K562 (cell line): ENCODE measurements around the gene GSTM1.

ENCODE experiments used
- JUND ChIP-seq, 2 experiments: IDR thresholded peaks; 2 replicates in 1 of 2; 3 replicates in 1 of 2; pipeline ENCODE4 v1.6.1; 2011; ENCODE audit warnings: borderline replicate concordance in 2 of 2, low read depth in 2 of 2, low read length in 2 of 2, improper control_type of control experiment in 1 of 2, missing biosample characterization in 1 of 2, missing genetic modification characterization in 1 of 2, missing genetic modification reagents in 1 of 2
- KLF1 ChIP-seq: fragments of 450-650 bp; IDR thresholded peaks from 2 replicates; pipeline ENCODE4 v1.6.1; 2016; ENCODE audit warnings: missing genetic modification characterization, missing compliant biosample characterization
- MAFF ChIP-seq: IDR thresholded peaks from 2 replicates; pipeline ENCODE4 v1.6.1; 2012; ENCODE audit warnings: low read length, improper control_type of control experiment
- RCOR1 ChIP-seq, 2 experiments: IDR thresholded peaks; 2 replicates each; pipeline ENCODE4 v1.6.1; 2012; ENCODE audit warnings: low read depth in 2 of 2, low read length in 2 of 2, borderline replicate concordance in 1 of 2, improper control_type of control experiment in 1 of 2
- SRF ChIP-seq, 2 experiments: fragments of 250-450, 450-650 bp in 1 of 2; sonication (Bioruptor Pico) in 1 of 2; sonication (generic) in 1 of 2; formaldehyde crosslinking; IDR thresholded peaks; 2 replicates each; pipeline versions ENCODE4 v1.5.0 to v1.5.1; 2020 to 2022; ENCODE audit warnings: mild to moderate bottlenecking in 1 of 2, missing genetic modification reagents in 1 of 2
- ZBTB8A ChIP-seq: fragments of 450-650 bp; IDR thresholded peaks from 2 replicates; pipeline ENCODE4 v1.6.1; 2018; ENCODE audit warnings: mild to moderate bottlenecking, moderate library complexity; ENCODE audit not compliant: partially characterized antibody
- ZC3H11A ChIP-seq: IDR thresholded peaks from 2 replicates; pipeline ENCODE4 v1.6.1; 2012; ENCODE audit warnings: low read depth, low read length, improper control_type of control experiment
- ZKSCAN1 ChIP-seq: fragments of 150-350 bp; IDR thresholded peaks from 2 replicates; pipeline ENCODE4 v1.6.1; 2016; ENCODE audit warnings: low read depth, low read length
- ZNF121 ChIP-seq: sonication (generic); formaldehyde crosslinking; conservative IDR thresholded peaks from 2 replicates; pipeline ENCODE4 v1.8.0; 2022; ENCODE audit warnings: missing genetic modification reagents
- ZNF561 ChIP-seq: fragments of 450-650 bp; formaldehyde crosslinking; conservative IDR thresholded peaks from 2 replicates; pipeline ENCODE4 v1.4.0; 2020; ENCODE audit warnings: mild to moderate bottlenecking, moderate library complexity
- TF ChIP-seq, protein P1 (sequence below), 3 experiments: IDR thresholded peaks in 2 of 3; conservative IDR thresholded peaks in 1 of 3; 2 replicates each; pipeline ENCODE4 v1.5.1; 2011 to 2012; ENCODE audit warnings: low read length in 3 of 3, mild to moderate bottlenecking in 3 of 3, control low read depth in 2 of 3, improper control_type of control experiment in 1 of 3, inconsistent platforms in 1 of 3, low read depth in 1 of 3, mixed read lengths in 1 of 3, moderate library complexity in 1 of 3; ENCODE audit not compliant: insufficient read depth in 2 of 3
- TF ChIP-seq, protein P2 (sequence below), 2 experiments: fragments of 450-650 bp in 1 of 2; sonication (generic) in 1 of 2; formaldehyde crosslinking in 1 of 2; IDR thresholded peaks in 1 of 2; conservative IDR thresholded peaks in 1 of 2; 2 replicates each; pipeline versions ENCODE4 v1.6.1 to v1.8.1; 2016 to 2023; ENCODE audit warnings: mild to moderate bottlenecking in 2 of 2, moderate library complexity in 2 of 2, inconsistent platforms in 1 of 2, missing genetic modification reagents in 1 of 2
- TF ChIP-seq, protein P3 (sequence below): IDR thresholded peaks from 2 replicates; pipeline ENCODE4 v1.6.1; 2012; ENCODE audit warnings: low read depth, low read length, improper control_type of control experiment, borderline replicate concordance
- TF ChIP-seq, protein P4 (sequence below): sonication (generic); formaldehyde crosslinking; IDR thresholded peaks from 2 replicates; pipeline ENCODE4 v1.8.0; 2022; ENCODE audit warnings: mild to moderate bottlenecking, low read depth, missing genetic modification reagents

DNA sequence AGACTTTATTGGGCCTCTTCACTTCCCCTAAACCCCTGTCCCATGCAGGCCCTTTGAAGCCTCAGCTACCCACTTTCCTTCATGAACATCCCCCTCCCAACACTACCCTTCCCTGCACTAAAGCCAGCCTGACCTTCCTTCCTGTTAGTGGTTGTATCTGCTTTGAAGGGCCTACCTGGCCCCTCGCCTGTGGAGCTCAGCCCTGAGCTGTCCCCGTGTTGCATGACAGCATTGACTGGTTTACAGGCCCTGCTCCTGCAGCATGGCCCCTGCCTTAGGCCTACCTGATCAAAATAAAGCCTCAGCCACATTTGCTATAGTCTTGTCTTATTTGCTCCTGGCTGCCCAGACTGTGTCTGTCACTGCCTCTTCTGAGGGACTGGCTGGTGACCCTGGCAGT is 26.2 kb upstream of the GSTM1 start:
- TF ChIP-seq, protein P1, sequence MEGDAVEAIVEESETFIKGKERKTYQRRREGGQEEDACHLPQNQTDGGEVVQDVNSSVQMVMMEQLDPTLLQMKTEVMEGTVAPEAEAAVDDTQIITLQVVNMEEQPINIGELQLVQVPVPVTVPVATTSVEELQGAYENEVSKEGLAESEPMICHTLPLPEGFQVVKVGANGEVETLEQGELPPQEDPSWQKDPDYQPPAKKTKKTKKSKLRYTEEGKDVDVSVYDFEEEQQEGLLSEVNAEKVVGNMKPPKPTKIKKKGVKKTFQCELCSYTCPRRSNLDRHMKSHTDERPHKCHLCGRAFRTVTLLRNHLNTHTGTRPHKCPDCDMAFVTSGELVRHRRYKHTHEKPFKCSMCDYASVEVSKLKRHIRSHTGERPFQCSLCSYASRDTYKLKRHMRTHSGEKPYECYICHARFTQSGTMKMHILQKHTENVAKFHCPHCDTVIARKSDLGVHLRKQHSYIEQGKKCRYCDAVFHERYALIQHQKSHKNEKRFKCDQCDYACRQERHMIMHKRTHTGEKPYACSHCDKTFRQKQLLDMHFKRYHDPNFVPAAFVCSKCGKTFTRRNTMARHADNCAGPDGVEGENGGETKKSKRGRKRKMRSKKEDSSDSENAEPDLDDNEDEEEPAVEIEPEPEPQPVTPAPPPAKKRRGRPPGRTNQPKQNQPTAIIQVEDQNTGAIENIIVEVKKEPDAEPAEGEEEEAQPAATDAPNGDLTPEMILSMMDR (IDR thresholded peaks at IDR 0.05 in 2 of 3, conservative IDR thresholded peaks at IDR 0.05 in 1 of 3; ENCODE audit: insufficient read depth in 2 of 3, low read depth in 1 of 3, low read length in 3 of 3): no peak
- TF ChIP-seq, protein P2, sequence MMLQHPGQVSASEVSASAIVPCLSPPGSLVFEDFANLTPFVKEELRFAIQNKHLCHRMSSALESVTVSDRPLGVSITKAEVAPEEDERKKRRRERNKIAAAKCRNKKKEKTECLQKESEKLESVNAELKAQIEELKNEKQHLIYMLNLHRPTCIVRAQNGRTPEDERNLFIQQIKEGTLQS (IDR thresholded peaks at IDR 0.05): no peak
- TF ChIP-seq, protein P2 (CRISPR knock-in tag; conservative IDR thresholded peaks at IDR 0.05): no peak
- TF ChIP-seq ZKSCAN1 (no peak), ZBTB8A (no peak), RCOR1 (IDR thresholded peaks at IDR 0.05; ENCODE audit: borderline replicate concordance in 1 of 2, low read depth in 2 of 2, low read length in 2 of 2) (no peak), ZNF121 (no peak), ZNF561 (CRISPR knock-in tag) (no peak), JUND (IDR thresholded peaks at IDR 0.05; ENCODE audit: borderline replicate concordance, low read depth, low read length) (no peak), JUND (tag; IDR thresholded peaks at IDR 0.05; ENCODE audit: borderline replicate concordance, low read depth, low read length) (no peak), SRF (CRISPR knock-in tag; IDR thresholded peaks at IDR 0.05) (no peak), KLF1 (tag) (no peak), ZC3H11A (no peak), MAFF (no peak)
- TF ChIP-seq, protein P3, sequence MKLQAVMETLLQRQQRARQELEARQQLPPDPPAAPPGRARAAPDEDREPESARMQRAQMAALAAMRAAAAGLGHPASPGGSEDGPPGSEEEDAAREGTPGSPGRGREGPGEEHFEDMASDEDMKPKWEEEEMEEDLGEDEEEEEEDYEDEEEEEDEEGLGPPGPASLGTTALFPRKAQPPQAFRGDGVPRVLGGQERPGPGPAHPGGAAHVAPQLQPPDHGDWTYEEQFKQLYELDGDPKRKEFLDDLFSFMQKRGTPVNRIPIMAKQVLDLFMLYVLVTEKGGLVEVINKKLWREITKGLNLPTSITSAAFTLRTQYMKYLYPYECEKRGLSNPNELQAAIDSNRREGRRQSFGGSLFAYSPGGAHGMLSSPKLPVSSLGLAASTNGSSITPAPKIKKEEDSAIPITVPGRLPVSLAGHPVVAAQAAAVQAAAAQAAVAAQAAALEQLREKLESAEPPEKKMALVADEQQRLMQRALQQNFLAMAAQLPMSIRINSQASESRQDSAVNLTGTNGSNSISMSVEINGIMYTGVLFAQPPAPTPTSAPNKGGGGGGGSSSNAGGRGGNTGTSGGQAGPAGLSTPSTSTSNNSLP: no peak
- TF ChIP-seq, protein P4, sequence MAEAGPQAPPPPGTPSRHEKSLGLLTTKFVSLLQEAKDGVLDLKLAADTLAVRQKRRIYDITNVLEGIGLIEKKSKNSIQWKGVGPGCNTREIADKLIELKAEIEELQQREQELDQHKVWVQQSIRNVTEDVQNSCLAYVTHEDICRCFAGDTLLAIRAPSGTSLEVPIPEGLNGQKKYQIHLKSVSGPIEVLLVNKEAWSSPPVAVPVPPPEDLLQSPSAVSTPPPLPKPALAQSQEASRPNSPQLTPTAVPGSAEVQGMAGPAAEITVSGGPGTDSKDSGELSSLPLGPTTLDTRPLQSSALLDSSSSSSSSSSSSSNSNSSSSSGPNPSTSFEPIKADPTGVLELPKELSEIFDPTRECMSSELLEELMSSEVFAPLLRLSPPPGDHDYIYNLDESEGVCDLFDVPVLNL (CRISPR knock-in tag): no peak
